Activated CD4-positive, alpha-beta T cell treated with anti-CD3 and anti-CD28 coated beads, Interleukin-2, amount 50 U/mL, for 16 hours (primary cell): ENCODE data around the gene FOXD2.
"Not testable (repeated sequence)": the region's sequence is repeated elsewhere in the genome, so short reads cannot be mapped to it uniquely, and the experiment has no call there.

Source experiments
- DNase-seq: peaks from one replicate; pipeline ENCODE4 v3.0.0-alpha.2; 2020

FOXD2 gene

GRCh38 chr1:47440599-47441081 lies 2.8 kb downstream of the FOXD2 start:
- no peak for DNase-seq

- no peak for DNase-seq
Measured at GRCh38 chr1:47441450-47442106, 3.7 kb downstream of the FOXD2 start.

DNA sequence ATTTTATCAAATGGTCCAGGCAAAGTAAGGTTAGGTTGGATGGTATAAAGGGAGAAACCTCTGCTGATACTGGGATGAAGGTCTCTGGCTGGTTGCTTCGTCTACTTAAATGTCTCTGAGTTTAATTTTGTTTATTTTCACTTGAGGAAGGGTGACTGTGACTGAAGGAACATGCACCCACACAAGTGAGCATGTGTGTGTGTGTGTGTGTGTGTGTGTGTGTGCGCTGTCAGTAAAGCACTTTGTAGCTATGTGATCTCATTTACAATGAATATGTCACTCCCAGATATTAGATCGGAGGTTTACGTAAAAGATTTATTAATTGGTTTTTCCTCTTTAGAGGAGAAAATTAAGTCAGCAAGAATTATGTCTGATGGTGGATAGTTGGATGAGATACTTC lies 4.4 kb downstream of the FOXD2 start:
- DNase-seq, result no peak

- DNase-seq, result no peak
Measured at GRCh38 chr1:47442842-47443529, 5.1 kb downstream of the FOXD2 start.

GRCh38 chr1:47443530-47444296 lies 5.9 kb downstream of the FOXD2 start:
- no peak for DNase-seq

DNA sequence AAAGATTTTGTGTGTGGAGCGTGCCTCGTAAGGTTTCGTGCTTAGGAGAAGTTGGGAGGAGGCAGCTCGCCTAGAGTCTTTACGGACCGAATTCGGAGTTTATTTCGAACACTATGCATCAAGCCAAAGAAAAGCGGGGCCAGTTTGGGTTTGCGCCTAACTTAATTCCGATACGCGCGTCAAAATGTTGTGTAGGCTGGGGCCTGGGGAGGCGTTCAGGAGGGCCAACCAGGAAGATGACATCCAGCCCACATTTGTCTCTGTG lies 6.4 kb downstream of the FOXD2 start:
- DNase-seq, result no peak

DNA sequence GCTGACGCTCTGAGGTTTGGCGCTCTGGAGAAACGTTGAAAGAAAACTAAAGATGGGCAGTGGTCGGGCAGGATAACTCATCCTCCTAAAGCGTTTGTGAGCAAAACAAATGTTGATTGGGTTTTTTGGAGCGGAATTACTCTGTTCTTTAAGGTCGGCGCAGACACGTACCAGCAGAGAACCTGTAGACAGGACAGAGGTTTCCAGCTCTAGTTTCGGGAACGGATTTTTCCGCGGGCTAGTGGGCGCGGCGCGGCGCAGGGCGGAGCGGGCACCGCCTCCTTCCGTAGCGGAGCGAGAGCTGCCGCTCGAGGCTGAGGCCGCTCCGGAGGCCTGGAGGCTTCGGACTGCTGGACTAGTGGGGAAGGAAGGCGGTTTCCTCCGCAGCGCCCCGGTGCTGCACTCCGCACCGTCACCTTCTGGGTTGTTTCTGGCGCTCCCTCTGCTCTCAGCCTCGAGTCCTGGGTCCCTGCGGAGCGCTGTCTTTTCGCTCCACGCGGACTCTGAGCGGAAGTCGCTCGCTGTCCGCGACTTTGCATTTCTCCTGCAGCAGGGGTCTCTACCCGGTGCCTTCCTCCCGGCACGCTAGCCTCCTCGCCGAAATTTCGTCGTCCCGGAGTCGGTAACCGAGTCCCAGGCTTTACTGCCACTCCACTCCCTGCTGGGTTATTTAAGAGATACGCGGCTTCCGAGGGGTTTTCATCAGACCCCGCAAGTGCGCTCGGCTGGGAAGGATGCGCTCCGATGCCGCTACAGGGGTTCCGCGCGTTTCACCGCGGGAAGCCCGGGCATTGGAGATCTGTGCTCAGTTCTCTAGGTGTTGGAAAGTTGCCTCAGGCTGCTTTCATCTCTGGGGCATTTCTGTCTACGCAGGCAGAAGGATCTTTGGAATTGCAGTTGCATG lies 7.0 kb downstream of the FOXD2 start:
- no peak for DNase-seq

GRCh38 chr1:47445823-47446550 lies 8.1 kb downstream of the FOXD2 start:
- DNase-seq, result no peak

- DNase-seq, result no peak
Measured at GRCh38 chr1:47448462-47449222, 10.8 kb downstream of the FOXD2 start.

- DNase-seq, result no peak
Measured at GRCh38 chr1:47449822-47450552, 12.1 kb downstream of the FOXD2 start.

- DNase-seq, result no peak
Measured at GRCh38 chr1:47450606-47451005, 12.8 kb downstream of the FOXD2 start.

DNA sequence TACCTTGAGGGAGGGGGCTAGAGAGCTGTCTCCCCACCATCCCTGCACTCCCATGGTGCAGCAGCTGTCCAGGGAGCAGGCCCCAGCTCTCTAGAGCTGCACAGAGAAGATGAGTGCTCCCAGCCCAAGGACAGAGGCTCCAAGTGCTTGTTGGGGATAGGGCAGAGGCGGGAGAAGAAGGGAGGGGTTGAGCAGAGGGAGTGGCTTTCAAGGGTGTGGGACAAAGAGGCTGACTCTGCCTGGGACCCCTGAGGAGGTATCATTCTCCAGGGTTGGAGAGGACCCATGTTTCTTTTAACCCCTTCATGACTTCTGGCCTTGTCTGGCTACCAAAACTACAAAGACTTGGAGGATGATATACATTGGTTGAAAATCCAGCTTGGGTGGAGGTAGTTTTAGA lies 14.6 kb downstream of the FOXD2 start:
- DNase-seq, result no peak

- DNase-seq, result not testable (repeated sequence)
Measured at GRCh38 chr1:47453910-47454309, 16.1 kb downstream of the FOXD2 start.

DNA sequence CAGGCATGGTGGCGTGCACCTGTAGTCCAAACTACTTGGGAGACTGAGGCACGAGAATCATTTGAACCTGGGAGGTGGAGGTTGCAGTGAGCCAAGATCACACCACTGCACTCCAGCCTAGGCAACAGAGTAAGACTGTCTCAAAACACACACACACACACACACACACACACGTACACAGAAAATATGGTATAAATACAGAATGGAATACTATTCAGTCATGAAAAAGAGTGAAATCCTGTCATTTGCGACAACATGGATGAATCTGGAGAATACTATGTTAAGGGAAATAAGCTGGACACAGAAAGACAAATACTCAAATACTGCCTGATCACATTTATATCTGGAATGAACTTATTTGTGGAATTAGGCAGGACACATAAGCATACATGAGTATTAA lies 18.4 kb downstream of the FOXD2 start:
- no peak for DNase-seq

GRCh38 chr1:47457547-47457946 lies 19.7 kb downstream of the FOXD2 start:
- not testable (repeated sequence) for DNase-seq

GRCh38 chr1:47459253-47459788 lies 21.5 kb downstream of the FOXD2 start:
- DNase-seq, result no peak

DNA sequence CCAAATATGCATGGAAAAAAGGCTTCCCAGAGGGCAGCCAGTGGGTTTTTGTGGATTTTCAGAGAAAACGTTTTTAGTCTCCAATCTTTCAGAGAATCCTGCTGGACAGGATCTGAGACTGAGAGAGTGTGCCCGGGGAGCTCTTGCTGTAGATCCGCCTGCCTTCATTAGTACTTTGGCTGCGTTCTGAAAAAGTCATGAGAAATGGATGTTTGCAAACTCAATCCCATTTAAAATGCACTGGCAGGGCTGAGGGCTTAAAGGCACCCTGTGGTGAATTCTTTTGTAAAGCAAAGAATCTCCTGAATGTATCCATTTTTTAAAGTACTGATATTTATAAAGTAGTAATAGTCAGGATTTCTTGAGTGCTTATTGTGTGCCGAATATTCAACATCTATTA lies 22.2 kb downstream of the FOXD2 start:
- no peak for DNase-seq

DNA sequence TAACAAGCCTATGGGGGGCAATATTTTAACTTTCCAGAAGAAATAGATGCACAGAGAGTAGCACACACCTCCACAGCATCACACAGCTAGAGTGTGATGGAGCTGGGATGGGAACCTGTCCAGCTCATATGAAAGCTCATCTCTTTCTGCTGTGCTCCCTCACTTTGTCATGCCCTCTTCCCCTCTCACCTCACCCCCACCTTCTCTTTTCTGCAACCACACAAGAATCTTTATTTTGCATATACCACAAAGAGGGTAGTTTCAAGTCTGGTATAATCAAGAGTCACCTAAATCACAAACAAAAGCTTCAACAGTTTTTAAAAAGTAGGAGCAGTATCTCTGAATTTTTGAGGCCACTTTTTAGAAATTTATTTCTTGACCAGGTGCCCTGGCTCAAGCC lies 22.6 kb downstream of the FOXD2 start:
- no peak for DNase-seq

- no peak for DNase-seq
Measured at GRCh38 chr1:47465605-47466004, 27.8 kb downstream of the FOXD2 start.

DNA sequence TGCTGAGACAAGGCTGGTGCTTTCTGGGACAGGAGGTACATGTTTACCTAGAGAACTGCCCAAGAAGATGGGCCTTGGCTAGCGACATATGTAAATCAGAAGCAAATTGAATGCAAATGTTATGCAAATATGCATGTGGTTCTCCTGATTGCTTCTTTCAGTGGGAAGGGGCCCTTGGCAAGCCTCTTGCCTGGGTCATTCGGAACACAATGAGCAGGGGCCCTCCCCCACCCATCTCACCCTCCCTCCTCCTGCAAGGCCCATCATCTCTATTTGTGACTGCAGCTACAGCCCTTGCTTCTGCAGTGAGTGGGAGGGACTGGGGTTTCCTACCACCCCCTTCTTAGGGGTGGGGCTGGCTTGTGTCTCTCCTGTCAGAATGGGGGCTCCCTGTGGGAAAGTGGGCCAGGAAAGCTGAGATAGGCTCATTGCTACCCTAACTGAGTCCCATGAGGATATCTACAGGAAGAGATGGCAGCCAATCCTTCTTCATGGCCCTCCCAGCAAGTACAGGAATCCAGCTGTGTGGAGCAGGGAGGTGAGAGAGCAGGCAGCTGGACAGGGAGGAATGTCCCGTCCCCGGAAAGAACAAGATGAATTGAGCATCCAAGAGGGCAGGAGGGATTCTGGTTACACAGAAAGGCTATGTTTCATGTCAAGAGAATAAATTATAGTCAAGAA lies 31.0 kb downstream of the FOXD2 start:
- no peak for DNase-seq
